AG04449 (cell line): ENCODE measurements around the gene GTF2IRD1.

Source experiments
- CTCF ChIA-PET: fragments of 350-600 bp; formaldehyde crosslinking; extraction: SDS; loops from one replicate; lab custom pipeline; 2021; ENCODE audit warnings: antibody characterized with exemption; lab: Yijun Ruan, JAX
- POLR2A ChIA-PET: fragments of 400-600, 350-600 bp; formaldehyde crosslinking; extraction: SDS; loops from one replicate; lab custom pipeline; 2020; ENCODE audit warnings: antibody characterized with exemption, inconsistent platforms; lab: Yijun Ruan, JAX
- DNase-seq: peaks from one replicate; pipeline ENCODE4 v3.0.0-alpha.2; 2010; ENCODE audit warnings: low read depth, low spot score
- H3K4me3 ChIP-seq: 2 replicates; pipeline ENCODE4 v1.5.1; 2011; ENCODE audit warnings: low read depth, mild to moderate bottlenecking, control low read depth, low read length
- TF ChIP-seq, protein P1 (sequence below): IDR thresholded peaks from one replicate; pipeline ENCODE4 v1.5.1; 2011; ENCODE audit warnings: mild to moderate bottlenecking, moderate library complexity, low read length, control low read depth, inconsistent platforms; ENCODE audit not compliant: insufficient read depth; ENCODE audit errors: missing control alignments

GTF2IRD1 gene

DNA sequence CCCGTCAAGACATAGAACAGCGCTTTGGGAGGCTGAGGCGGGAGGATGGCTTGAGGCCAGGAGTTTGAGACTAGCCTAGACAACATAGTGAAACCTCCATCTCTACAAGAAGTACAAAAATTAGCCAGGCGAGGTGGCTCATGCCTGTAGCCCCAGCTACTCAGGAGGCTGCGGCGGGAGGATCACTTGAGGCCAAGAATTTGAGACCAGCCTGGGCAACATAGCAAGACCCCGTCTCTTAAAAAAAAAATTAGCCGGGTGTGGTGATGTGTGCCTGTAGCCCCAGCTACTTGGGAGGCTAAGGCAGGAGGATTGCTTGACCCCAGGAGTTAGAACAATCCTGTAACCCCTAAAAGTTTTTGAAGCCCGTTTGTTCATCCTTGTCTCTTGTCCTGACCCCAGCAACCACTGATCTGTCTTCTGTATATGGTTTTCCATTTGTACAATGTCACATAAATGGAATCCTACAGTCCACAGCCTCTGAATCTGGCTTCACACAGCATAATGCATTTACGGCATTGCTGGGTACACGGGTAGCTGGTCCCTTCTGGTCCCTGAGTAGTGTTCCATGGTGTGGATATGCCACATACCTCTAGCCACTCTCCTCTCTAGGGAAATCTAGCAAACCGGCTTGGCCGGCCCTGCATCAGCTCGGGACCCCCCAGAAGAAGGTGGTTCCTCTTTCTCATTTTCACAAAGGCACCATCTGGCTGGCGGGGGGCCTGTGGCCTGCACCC, 8.4 kb downstream of the GTF2IRD1 start:
- DNase-seq = no peak
- H3K4me3 ChIP-seq = no peak overlapping the region
- ChIA-PET POLR2A (interaction anchor here (0.6 kb wide), 1 partner anchor 82 kb away, joined by 4 read pairs; no protein-coding TSS in a partner anchor), CTCF (interaction anchor here (0.7 to 2.0 kb wide), 4 partner anchors 11 to 22 kb away, joined by 3 to 9 read pairs (median 4); no protein-coding TSS in a partner anchor)
- TF ChIP-seq, protein P1, sequence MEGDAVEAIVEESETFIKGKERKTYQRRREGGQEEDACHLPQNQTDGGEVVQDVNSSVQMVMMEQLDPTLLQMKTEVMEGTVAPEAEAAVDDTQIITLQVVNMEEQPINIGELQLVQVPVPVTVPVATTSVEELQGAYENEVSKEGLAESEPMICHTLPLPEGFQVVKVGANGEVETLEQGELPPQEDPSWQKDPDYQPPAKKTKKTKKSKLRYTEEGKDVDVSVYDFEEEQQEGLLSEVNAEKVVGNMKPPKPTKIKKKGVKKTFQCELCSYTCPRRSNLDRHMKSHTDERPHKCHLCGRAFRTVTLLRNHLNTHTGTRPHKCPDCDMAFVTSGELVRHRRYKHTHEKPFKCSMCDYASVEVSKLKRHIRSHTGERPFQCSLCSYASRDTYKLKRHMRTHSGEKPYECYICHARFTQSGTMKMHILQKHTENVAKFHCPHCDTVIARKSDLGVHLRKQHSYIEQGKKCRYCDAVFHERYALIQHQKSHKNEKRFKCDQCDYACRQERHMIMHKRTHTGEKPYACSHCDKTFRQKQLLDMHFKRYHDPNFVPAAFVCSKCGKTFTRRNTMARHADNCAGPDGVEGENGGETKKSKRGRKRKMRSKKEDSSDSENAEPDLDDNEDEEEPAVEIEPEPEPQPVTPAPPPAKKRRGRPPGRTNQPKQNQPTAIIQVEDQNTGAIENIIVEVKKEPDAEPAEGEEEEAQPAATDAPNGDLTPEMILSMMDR = no peak

DNA sequence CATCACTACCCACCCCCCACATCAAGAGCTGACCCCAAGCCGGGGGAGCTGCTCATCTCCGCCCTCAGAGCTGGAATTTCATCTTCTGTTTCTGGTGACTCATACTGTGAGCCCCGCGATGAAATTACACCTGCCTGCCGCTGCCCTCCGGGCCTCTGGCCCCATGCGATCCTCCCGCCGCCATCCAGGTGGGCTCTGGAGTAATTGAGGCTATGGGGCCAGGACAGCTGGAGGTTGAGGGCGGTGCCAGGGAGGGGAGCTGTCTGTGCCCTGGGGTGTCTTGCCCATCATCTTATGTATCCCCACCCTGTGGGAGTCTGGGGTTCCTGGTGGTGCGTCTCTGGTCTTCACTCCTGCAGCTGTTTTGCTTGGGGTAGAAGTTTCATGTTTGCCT, 9.0 kb downstream of the GTF2IRD1 start:
- no peak for DNase-seq
- TF ChIP-seq, protein P1 = no peak
- ChIA-PET CTCF (interaction anchor here (0.7 to 2.0 kb wide), 4 partner anchors 11 to 22 kb away, joined by 3 to 9 read pairs (median 4); no protein-coding TSS in a partner anchor), POLR2A (interaction anchor here (0.6 kb wide), 1 partner anchor 81 kb away, joined by 4 read pairs; no protein-coding TSS in a partner anchor)
- no peak overlapping the region for H3K4me3 ChIP-seq

DNA sequence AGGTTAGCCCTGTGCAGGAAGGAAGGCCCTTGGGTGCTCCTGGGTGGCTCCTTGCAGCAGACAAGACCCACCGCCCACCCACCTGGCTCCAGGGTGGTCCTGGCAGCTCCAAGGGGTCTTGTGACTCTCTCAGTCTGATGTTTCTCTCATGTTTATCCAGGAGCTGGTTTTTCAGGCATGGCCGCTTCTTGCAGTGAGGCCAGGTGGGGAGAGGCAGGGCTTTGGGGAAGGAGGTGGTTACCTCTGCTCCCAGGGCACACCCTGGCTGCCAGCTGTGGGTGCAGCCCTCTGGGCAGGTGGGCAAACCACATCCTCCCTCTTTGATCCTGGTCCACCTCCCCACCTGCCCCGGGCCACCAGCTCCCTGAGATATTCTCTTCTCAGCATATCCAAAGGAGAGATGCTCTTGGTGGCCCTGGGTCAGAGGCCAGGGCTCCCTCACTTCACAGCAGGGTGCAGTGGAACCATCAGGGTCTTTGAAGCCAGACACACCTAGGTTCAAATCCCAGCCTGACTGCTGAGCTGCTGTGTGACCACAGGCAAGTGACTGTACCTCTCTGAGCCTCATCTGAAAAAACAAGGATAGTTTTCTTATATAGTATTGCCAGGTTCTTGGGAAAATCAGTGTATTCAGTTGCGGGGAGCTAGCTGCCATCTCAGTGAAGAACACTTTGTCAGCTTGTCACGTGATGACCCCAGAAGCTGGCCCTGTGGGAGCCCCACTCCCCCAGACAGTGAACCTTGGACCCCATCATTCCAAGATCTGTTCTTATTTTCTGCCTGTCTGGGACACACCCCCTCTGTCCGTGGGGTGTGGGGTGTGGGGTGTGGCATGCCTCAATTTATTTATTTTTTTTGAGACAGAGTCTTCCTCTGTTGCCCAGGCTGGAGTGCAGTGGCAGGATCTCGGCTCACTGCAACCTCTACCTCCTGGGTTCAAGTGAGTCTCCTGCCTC, 11.5 kb downstream of the GTF2IRD1 start:
- ChIA-PET CTCF (interaction anchor here (1.6 kb wide), 2 partner anchors 16 to 101 kb away, joined by 4 to 5 read pairs; no protein-coding TSS in a partner anchor), POLR2A (no interaction called here)
- TF ChIP-seq, protein P1 = no peak

DNA sequence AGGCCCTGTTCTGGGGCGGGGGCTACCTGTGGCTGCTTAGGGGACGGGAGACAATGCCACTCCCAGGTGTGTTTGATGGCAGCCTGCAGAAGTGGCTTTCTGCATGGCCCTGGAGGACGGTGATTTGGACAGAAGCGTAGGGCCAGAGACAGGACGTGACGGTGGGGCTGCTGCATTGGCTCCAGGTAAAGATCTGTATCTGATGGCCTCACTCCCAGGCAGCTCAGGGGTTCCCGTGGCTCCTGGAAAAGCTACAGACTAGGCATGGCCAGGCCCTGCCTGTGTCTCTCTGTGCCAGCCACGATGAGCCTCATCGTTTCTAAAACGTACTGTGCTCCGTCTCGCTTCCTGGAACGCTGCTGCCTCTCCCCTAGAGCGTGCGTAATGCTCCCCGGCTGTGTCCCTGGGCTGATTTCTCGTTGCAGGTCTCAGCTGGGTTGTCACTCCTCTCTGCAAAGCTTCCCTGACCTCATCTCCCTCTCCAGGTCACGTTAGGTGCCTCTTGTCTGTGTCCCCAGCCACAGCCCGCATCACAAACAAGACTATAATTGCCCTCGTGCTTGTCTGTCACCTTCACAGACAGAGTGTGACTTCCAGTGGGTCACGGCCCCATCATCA, 12.6 kb downstream of the GTF2IRD1 start:
- DNase-seq = no peak
- POLR2A ChIA-PET = no interaction called here
- CTCF ChIA-PET = interaction anchor here (1.4 to 1.6 kb wide), 2 partner anchors 17 kb away, joined by 5 read pairs; no protein-coding TSS in a partner anchor

More for the DNA sequence above, 11.5 kb downstream of the GTF2IRD1 start:
- no peak for DNase-seq
- no peak overlapping the region for H3K4me3 ChIP-seq

DNA sequence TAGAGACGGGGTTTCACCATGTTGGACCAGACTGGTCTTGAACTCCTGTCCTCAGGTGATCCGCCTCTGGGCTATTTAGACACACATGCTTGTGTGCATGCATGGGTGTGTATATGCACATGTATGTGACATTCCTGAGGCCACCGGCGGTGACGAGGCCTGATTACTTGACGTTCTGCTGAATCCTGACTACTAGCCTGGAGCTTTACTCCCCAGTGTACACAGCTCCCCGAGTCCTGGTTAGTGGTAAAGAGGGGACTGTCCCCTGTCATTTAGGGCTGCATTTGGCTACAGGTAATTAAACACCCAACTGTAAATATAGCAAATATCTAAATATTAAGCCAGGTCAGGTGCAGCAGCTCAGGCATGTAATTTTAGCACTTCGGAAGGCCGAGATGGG, 14.2 kb downstream of the GTF2IRD1 start:
- H3K4me3 ChIP-seq = no peak overlapping the region
- TF ChIP-seq, protein P1 = no peak
- POLR2A ChIA-PET = no interaction called here
- no peak for DNase-seq
- CTCF ChIA-PET = interaction anchor here (1.4 kb wide), 1 partner anchor 18 kb away, joined by 5 read pairs; no protein-coding TSS in a partner anchor

More for the DNA sequence above, 12.6 kb downstream of the GTF2IRD1 start:
- TF ChIP-seq, protein P1 = no peak
- no peak overlapping the region for H3K4me3 ChIP-seq
